Measurements from ENCODE around the gene COL3A1. TPM values are rescaled to one million over a fixed set of nuclear protein-coding genes. Genes with fewer than 3 reads are reported as not detected.

COL3A1 gene
- total and polyA plus RNA-seq, 2 of the 13 experiments (the other 11 are each of a cell fraction or from before 2014, with no cell fraction given), result 0.04 TPM; not detected in 1

DNA sequence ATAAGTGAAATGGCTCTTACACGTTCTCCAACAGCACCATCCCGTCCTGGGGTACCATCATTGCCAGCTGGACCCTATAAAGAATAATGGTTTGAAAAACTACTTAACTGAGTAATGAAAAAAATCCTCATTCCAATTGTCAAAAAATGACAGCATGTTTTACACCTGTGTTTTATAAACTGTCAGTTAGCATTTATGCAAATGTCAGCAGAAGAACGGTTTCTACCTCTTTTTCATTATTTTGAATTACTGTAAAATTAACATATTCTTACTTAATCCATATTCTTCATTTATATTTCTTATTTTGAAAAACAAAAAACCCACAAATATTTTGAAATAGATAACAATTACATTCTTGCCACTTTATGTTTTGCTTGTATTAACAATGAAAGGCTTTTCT is 74.0 kb downstream of the COL3A1 start:
- FAIRE-seq, result no peak

More for the DNA sequence above, 74.0 kb downstream of the COL3A1 start:
- H3K9ac ChIP-seq (ENCODE audit: insufficient read depth, low read depth, low read length), result no peak overlapping the region
- no TSS peak for BruUV-seq (replicated peaks)
- intact Hi-C loops (cut with micrococcal nuclease; ENCODE audit: unreplicated experiment) (no loop called here), in situ Hi-C loops (cut with HindIII; ENCODE audit: extremely low pct_ligation_motif_present, low pct_unique_long_range_greater_than_20kb) (no loop called here)
- H2AFZ ChIP-seq (ENCODE audit: low read length), result no peak overlapping the region
- CTCF ChIA-PET (ENCODE audit: low intra/inter-chr PET ratio, low total read pairs), result no interaction called here
- TF ChIP-seq, protein P1, sequence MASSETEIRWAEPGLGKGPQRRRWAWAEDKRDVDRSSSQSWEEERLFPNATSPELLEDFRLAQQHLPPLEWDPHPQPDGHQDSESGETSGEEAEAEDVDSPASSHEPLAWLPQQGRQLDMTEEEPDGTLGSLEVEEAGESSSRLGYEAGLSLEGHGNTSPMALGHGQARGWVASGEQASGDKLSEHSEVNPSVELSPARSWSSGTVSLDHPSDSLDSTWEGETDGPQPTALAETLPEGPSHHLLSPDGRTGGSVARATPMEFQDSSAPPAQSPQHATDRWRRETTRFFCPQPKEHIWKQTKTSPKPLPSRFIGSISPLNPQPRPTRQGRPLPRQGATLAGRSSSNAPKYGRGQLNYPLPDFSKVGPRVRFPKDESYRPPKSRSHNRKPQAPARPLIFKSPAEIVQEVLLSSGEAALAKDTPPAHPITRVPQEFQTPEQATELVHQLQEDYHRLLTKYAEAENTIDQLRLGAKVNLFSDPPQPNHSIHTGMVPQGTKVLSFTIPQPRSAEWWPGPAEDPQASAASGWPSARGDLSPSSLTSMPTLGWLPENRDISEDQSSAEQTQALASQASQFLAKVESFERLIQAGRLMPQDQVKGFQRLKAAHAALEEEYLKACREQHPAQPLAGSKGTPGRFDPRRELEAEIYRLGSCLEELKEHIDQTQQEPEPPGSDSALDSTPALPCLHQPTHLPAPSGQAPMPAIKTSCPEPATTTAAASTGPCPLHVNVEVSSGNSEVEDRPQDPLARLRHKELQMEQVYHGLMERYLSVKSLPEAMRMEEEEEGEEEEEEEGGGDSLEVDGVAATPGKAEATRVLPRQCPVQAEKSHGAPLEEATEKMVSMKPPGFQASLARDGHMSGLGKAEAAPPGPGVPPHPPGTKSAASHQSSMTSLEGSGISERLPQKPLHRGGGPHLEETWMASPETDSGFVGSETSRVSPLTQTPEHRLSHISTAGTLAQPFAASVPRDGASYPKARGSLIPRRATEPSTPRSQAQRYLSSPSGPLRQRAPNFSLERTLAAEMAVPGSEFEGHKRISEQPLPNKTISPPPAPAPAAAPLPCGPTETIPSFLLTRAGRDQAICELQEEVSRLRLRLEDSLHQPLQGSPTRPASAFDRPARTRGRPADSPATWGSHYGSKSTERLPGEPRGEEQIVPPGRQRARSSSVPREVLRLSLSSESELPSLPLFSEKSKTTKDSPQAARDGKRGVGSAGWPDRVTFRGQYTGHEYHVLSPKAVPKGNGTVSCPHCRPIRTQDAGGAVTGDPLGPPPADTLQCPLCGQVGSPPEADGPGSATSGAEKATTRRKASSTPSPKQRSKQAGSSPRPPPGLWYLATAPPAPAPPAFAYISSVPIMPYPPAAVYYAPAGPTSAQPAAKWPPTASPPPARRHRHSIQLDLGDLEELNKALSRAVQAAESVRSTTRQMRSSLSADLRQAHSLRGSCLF (CRISPR knock-in tag; IDR thresholded peaks at IDR 0.05; ENCODE audit: borderline replicate concordance), result no peak
- peak; percentile 56 to 65; a peak in 3 of 4 replicates for TF ChIP-seq MAFK (conservative IDR thresholded peaks at IDR 0.05 in 1 of 2, IDR thresholded peaks at IDR 0.05 in 1 of 2; ENCODE audit: low read length in 2 of 2)
- ATAC-seq (no peak), DNase-seq (ENCODE audit: low spot score) (no peak)
- WGBS (ENCODE audit: low lambda C conversion rate), result 97% methylated on average over 3 of the region's 3 CpGs
- no peak overlapping the region for H3K27ac ChIP-seq (ENCODE audit: extremely low read length, insufficient read depth, low read length)
- no peak overlapping the region for H3K4me2 ChIP-seq (ENCODE audit: low read depth, low read length)
- H3K4me1 ChIP-seq (ENCODE audit: insufficient read depth, low read length), result peaks cover 42% of the 10 kb centered on the region
- no peaks in the 10 kb centered on the region for H3K79me2 ChIP-seq (ENCODE audit: insufficient read depth, low read length)
- H3K27me3 ChIP-seq (ENCODE audit: control insufficient read depth in 1 of 2, insufficient read depth in 2 of 2, low read length in 2 of 2), result no peaks in the 10 kb centered on the region
- no peaks in the 10 kb centered on the region for H4K20me1 ChIP-seq (ENCODE audit: insufficient read depth, low read length)
- H3K4me3 ChIP-seq (replicated peaks in 1 of 3; ENCODE audit: insufficient read depth in 1 of 3, low read depth in 2 of 3, low read length in 3 of 3), result no peak overlapping the region
- H3K36me3 ChIP-seq (replicated peaks in 1 of 2; ENCODE audit: control insufficient read depth in 1 of 2, insufficient read depth in 2 of 2, low read length in 2 of 2), result no peaks in the 10 kb centered on the region
- POLR2A ChIA-PET, result no interaction called here
- no peaks in the 10 kb centered on the region for H3K9me3 ChIP-seq (ENCODE audit: low read length)
